Stimulated activated CD8-positive, alpha-beta memory T cell treated with anti-CD3 and anti-CD28 coated beads, Interleukin-4, amount 100 ng/mL, for 4 hours (primary cell): ENCODE measurements around the gene E2F4.

Experiments
- DNase-seq, 2 donors: peaks; one replicate each; pipeline ENCODE4 v3.0.0-alpha.2; 2020; ENCODE audit warnings: low read depth in 2 of 2, low spot score in 1 of 2

E2F4 gene

DNA sequence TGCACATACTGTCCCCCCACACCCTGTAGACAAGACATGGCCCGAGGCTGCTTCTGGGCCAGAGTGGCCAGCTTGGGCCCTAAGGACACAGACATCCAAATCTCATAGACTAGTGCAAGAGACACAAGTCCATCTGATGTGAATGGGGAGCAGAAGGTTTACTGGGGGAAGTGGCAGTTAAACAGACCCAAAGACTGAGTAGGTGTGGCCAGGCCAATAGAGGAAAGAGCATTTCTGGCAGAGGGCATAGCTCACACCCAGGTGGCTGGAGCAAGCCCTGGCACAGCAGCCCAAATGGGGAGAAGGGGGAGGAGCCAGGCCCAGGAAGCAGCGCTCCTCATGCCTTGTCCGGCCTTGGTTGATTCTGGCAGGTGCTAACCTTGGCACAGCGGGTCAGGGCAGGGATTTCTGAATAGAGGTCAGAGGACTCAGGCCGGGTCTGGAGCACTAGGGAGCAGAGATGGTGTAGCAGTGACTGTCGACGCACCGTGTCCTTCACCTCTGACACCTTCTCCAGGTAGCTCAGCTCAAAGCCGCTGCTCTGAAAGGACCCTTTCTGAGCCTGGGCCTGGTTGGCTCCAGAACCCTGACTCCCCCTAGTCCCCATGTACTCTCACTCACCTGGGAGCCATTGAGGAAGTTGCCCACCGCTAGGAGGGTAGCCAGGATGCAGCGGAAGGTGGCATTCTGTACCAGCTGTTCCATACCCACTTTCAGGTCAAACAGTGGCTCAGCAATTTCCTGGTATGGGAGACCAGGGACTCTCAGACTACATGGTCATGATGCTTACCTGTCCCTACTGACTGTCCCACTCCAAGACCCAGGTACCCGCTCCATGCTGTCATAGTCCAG is 39.1 kb downstream of the E2F4 start:
- DNase-seq = no peak

GRCh38 chr16:67233596-67233995 is 41.6 kb downstream of the E2F4 start:
- DNase-seq = no peak

GRCh38 chr16:67234180-67234597 is 42.2 kb downstream of the E2F4 start:
- DNase-seq = no peak

- DNase-seq = no peak
These were observed 44.0 kb downstream of the E2F4 start for GRCh38 chr16:67235816-67236562.

DNA sequence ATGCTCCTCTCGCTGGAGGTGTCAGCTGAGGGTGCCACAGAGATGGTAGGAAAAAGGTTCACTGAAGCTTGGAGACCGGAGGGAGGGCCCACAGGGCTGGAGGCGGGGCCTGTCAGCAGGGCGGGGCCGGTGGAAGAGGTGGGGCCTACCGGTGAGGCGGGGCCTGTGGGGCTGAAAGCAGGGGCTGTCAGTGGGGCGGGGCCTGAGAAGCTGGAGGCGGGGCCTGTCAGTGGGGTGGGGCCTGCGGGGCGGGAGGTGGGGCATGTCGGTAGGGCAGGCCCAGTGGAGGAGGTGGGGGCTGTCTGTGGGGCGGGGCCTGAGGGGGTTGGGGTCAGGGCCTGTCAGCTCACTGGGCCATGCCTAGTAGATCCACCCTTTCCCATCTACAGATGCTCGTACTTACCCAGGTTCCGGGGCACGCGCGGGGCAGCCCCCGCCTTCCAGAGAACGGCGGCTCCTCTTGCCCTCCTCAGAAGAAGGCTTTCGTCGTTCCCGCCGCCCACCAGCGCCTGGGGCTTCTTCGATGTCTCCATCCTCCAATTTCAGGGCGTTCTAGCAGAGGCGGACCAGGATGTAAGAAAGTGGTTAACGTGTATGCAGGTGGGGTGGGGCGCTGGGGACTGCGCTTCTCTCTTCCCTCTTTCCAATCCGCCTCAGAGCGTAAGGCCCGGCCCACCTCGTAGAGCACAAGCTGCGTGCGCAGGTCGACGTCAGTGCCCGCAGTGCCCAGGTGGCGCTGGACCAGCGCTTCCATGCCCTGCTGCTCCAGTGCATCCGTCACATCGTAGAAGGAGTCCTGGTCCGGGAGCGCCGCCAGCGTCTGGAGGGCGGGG is 44.8 kb downstream of the E2F4 start:
- peak in 1 of 2 donors; percentile 27 for DNase-seq

DNA sequence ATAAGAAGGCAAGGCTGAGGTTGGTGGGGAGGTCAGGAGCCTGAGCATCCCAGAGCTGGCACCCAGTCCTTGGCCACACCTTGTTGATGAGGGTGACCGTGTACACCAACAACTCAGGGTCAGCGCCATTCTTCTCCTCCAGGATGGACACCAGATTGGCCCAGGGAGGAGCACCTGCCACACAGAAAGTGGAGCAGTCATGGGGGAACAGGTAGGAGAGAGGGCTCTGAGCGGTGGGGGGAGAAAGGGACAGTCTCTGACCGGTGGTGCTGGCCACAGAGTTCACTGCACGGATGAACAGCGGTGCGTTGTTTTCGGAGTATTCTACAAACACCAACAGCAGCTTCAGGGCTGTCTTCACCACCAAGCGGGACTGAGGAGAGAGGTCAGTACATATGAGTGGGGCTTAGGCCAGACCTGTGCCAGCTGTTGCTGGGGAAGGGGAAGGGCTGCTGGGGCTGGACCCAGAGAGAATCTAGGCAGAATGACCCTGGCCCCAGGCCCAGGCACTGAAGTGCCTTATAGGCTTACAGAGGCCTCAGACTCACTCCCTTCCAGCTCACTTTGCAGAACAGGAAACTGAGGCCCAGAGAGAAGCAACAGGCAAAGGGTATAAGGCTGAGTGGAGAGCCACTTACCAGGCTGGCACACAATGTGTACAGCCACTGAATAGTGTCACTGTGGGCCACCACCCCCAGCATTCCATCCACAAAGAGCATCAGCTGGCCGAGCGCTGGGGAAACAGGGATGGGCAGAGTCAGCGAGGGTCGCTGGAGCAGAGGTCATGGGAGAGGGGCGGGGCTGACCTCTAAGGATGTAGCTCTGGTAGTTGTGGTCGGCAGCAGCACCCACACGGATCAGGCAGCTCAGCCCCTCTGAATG is 45.7 kb downstream of the E2F4 start:
- DNase-seq = no peak

DNA sequence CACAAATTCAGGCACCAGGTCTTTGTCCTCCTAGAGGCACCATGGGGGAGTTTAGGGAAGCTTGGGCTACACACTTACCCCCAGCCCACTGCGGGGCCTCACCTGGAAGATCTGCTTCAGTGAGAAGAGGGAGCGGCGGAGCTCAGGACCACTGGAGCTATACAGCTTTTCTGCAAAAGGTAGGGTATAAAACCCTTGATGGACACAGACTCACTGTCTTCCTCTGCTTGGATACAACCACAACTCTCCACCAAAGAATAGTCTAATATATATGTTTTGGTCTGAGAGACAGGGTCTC is 46.3 kb downstream of the E2F4 start:
- DNase-seq = no peak

DNA sequence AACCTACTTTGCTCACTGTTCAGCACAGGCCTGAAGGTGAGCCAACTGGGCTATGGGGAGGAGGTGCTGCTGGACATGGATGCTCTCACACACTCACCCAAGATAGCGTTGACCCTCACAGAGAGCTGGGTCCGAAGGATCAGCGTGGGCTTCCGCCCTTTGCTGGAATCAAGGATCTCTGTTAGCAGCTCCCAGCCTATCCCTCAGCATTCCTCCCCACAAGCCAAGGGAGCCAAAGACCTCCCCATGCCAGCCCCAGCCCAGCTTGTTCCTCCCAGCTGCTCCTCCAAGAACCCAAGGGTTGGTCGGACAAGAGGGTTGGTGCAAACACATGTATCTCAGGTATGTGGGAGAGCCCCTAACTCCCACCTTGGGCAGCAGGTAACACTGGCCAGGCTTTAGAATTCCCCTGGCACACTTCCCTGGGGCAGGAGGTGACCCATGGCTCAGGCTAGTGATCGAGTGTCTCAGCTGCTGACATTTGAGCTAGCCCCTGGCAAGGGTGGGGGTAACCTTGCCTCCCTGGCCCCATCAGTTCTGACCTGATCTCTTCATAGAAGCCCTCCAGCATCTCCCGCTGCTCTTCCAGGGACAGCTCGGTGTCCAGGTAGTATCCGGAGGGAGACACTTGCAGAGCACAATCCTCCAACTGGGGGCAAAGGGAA is 47.0 kb downstream of the E2F4 start:
- no peak for DNase-seq

DNA sequence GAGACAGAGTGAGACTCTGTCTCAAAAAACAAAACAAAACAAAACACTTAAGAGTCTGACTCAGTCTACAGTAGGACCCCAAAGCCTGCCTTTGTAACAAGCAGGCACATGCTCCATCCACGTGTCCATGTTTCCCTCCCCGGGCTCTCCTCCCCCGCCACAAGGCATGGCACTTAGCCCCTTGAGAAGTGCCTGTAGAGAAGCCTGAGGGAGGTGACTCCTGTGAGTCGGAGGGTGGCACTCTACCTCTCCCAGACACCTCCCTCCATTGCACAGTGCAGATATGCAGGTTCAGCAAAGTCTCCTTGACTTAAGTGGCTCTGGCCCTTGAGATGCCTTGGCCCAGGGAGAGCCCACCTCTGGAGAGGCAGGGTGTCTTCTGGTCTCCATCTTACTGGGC is 48.6 kb downstream of the E2F4 start:
- DNase-seq = no peak

GRCh38 chr16:67241008-67241900 is 49.3 kb downstream of the E2F4 start:
- no peak for DNase-seq

DNA sequence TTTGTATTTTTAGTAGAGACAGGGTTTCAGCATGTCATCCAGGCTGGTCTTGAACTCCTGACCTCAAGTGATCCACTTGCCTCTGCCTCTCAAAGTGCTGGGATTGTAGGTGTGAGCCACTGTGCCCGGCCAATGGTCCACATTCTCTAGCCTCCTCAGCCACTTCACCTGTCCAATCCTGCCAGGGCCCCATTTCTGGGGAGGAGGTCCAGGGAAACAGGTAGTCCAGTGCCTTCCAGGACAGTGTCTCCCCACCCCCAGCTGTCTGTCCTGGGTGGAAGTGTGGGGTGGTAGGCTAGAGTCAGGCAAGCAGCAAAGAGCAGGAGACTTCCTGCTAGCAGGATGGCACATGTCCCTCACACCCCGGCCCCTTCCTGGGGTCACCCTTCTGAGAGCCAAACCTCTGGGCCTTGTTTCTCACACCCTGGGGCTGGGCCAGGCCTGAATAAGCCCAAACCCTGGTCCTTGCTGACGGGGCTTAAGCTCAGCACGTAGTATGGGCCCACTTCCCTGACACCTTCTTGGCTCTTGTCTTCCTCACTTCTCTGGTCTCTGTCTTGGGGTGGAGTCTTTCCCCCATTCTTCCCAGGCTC is 50.3 kb downstream of the E2F4 start:
- DNase-seq = no peak

DNA sequence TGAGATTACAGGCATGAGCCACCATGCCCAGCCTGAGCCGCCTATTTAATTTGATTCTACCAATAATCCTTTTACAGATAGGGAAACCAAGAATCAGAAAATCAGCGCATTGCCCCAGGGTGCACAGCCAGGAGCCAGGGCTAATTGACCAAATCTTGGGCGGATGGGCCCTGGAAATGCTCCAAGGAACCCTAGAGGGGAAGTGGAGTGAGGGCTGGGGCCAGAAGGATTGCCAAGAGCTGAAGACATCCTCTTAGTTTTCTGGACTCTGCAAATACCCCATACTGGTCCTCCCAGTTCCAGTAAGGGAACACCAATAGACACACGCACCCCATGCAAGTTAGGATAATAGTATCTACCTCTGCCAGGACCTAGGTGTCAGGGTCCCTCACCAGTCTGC is 51.5 kb downstream of the E2F4 start:
- no peak for DNase-seq

DNA sequence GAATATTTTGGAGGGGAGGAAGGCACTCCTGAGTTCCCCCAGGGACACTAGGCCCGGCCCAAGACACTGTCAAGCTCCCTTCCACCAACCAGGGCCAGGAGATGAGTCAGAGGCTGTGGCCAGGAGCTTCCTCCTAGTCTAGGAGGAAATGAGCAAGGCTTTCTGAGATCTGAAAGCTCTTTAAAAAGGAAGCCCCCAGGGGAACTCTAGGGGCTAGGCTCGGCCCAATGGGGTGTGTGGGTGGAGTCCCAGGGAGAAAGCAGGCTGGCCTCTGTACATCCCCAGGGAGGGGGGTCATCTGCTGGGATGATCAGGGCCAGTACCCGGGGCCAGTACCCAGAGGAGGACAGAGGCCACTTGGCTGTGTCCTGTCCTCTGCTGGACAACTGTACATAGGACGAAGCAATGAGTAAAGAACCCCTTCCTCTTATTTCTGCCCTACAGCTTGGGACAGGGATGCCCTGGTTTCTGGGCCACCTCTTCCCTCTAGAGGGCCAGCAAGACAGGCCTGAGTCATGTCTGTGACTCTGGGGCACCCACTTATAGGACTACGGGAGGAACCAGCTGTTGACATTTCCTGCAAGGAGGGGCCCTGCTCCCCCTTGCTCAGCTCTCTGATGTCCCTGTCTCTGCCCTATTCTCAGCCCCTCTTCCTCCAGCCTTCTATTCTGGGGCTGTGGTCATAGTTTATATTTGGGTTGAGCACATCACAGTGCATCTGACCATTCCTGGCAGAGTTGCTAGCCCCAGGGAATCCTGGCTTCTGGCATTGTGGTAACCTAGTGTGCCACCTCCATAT is 52.6 kb downstream of the E2F4 start:
- peak; percentile 62 to 73 for DNase-seq

DNA sequence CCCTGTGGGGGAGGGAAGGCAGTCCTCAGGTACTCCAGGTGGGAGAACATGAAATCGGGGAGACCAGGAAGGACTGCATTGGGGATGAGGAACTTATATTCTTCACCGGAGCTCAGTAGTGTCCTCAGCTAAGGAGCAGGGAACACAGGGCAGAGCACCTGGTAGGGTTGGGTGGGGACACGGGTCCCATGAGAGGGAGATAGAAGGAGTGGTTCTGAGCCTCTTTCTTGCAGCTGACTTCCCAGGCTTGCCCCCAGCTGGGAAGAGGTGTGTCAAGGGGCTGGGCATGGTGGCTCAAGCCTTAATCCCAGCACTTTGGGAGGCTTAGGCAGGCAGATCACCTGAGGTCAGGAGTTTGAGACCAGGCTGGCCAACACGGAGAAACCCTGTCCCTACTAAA is 53.2 kb downstream of the E2F4 start:
- DNase-seq = no peak

DNA sequence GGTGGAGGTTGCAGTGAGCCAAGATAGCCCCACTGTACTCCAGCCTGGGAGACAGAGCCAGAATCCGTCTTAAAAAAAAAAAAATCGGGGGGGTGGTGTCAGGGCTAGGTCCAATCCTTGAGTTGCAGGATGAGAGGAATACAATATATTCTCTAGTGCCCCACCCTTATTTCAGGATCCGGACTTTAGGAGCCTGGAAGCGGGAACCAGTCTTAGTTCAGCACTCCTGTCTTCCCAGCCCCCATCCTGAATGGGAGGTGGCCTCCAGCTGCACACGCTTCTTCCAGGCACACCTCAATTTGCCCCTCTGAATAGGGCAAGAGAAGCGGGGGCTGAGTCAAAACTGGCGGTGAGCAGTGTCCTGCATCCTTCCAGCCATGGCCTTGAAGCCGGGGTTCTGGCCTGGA is 53.7 kb downstream of the E2F4 start:
- DNase-seq = no peak

GRCh38 chr16:67246081-67246755 is 54.3 kb downstream of the E2F4 start:
- peak in 1 of 2 donors; percentile 36 for DNase-seq

- no peak for DNase-seq
These were observed 54.8 kb downstream of the E2F4 start for GRCh38 chr16:67246756-67247191.
